Erythroblast (primary cell): Measurements from ENCODE around the gene ZNF428.

ENCODE experiments used
- GATA1 ChIP-seq: IDR thresholded peaks from 2 replicates; pipeline ENCODE4 v1.6.1; 2011; ENCODE audit warnings: low read depth, mild to moderate bottlenecking, control low read depth, low read length, moderate library complexity
- POLR2A ChIP-seq: IDR thresholded peaks from 2 replicates; pipeline ENCODE4 v1.6.1; 2011; ENCODE audit warnings: mild to moderate bottlenecking, low read length

DNA sequence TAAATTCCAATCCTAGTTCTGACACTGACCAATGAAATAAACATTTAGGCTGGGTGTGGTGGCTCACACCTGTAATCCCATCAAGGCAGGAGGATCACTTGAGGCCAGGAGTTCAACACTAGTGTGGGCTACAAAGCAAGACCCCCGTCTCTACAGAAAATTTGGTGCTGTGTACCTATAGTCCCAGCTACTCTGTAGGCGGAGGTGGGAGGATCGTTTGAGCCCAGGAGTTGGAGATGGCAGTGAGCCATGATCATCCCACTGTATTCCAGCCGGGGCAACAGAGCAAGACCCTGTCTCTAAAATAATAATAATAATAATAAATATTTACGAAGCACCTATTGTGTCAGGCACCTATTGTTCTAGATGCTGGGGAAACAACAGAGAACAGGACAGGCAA is 30.2 kb downstream of the ZNF428 start:
- TF ChIP-seq POLR2A (no peak), GATA1 (no peak)
